ENCODE results near the gene PKD1.

The PKD1 gene

GRCh38 chr16:2090777-2091546, 44.7 kb downstream of the PKD1 start:
- peak; percentile 87 for DNase-seq (ENCODE audit: low read depth)
- no peak for TF ChIP-seq CTCF (IDR thresholded peaks at IDR 0.05; ENCODE audit: insufficient read depth, low read depth, low read length, missing control alignments)
- no peak overlapping the region for H3K4me3 ChIP-seq (ENCODE audit: low read depth, low read length)

GRCh38 chr16:2090481-2090776, 45.3 kb downstream of the PKD1 start:
- DNase-seq (ENCODE audit: low read depth): no peak
- TF ChIP-seq CTCF (IDR thresholded peaks at IDR 0.05; ENCODE audit: insufficient read depth, low read depth, low read length, missing control alignments): no peak
- H3K4me3 ChIP-seq (ENCODE audit: low read depth, low read length): no peak overlapping the region

GRCh38 chr16:2089706-2090480, 45.8 kb downstream of the PKD1 start:
- TF ChIP-seq CTCF (IDR thresholded peaks at IDR 0.05; ENCODE audit: insufficient read depth, low read depth, low read length, missing control alignments): no peak
- DNase-seq (ENCODE audit: low read depth): no peak
- H3K4me3 ChIP-seq (ENCODE audit: low read depth, low read length): no peak overlapping the region

GRCh38 chr16:2088759-2089358, 46.8 kb downstream of the PKD1 start:
- DNase-seq (ENCODE audit: low read depth): no peak
- no peak overlapping the region for H3K4me3 ChIP-seq (ENCODE audit: low read depth, low read length)
- TF ChIP-seq CTCF (IDR thresholded peaks at IDR 0.05; ENCODE audit: insufficient read depth, low read depth, low read length, missing control alignments): no peak

GRCh38 chr16:2087748-2088631, 47.7 kb downstream of the PKD1 start:
- no peak for DNase-seq (ENCODE audit: low read depth)
- no peak overlapping the region for H3K4me3 ChIP-seq (ENCODE audit: low read depth, low read length)
- no peak for TF ChIP-seq CTCF (IDR thresholded peaks at IDR 0.05; ENCODE audit: insufficient read depth, low read depth, low read length, missing control alignments)
